Kidney epithelial cell (primary cell): ENCODE results near the gene APBA1. TPM values are rescaled to one million over a fixed set of nuclear protein-coding genes. Genes with fewer than 3 reads are reported as not detected.

Source experiments
- DNase-seq: peaks from one replicate; pipeline ENCODE4 v3.0.0-alpha.2; 2010; ENCODE audit warnings: low read depth
- H3K27me3 ChIP-seq: 2 replicates; pipeline ENCODE4 v1.6.0; 2011; ENCODE audit warnings: low read length; ENCODE audit not compliant: control insufficient read depth, insufficient read depth
- H3K36me3 ChIP-seq: 2 replicates; pipeline ENCODE4 v1.5.1; 2011; ENCODE audit warnings: low read length; ENCODE audit not compliant: control insufficient read depth, insufficient read depth
- H3K4me3 ChIP-seq: 2 replicates; pipeline ENCODE4 v1.5.1; 2011; ENCODE audit warnings: low read depth, mild to moderate bottlenecking, control low read depth, low read length
- total RNA-seq: library from RNA; depleted of rRNA; stranded (reverse); fragments of >200 nt; gene quantifications from 2 replicates; pipeline ENCODE4 v1.2.3, GENCODE V29; 2015
- TF ChIP-seq, protein P1 (sequence below): IDR thresholded peaks from 2 replicates; pipeline ENCODE4 v1.5.1; 2011; ENCODE audit warnings: mild to moderate bottlenecking, moderate library complexity, low read length, control low read depth, inconsistent platforms; ENCODE audit not compliant: insufficient read depth, poor library complexity, severe bottlenecking

The APBA1 gene
- total RNA-seq, 1 donor from 2014 or later: 1.1 TPM

DNA sequence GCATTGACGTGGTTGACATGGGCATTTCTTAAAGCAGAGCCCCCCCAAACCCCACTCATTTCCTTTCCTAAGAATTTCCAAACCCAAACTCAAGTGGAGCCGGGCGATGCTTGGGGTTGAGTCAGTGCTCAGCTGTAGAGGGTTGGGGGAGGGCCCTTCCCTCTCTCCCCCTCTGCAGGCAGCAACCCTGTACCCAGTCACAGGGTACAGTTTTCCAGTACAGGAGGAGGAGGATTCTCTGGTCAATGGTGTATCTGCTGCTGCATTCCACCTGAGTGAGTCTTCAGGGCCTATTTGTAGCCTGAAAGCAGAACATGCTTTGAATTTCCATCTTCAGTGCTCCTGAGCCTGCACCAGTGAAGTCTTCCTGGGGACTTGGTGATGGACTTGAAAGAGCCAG, 291.4 kb downstream of the APBA1 start:
- TF ChIP-seq, protein P1, sequence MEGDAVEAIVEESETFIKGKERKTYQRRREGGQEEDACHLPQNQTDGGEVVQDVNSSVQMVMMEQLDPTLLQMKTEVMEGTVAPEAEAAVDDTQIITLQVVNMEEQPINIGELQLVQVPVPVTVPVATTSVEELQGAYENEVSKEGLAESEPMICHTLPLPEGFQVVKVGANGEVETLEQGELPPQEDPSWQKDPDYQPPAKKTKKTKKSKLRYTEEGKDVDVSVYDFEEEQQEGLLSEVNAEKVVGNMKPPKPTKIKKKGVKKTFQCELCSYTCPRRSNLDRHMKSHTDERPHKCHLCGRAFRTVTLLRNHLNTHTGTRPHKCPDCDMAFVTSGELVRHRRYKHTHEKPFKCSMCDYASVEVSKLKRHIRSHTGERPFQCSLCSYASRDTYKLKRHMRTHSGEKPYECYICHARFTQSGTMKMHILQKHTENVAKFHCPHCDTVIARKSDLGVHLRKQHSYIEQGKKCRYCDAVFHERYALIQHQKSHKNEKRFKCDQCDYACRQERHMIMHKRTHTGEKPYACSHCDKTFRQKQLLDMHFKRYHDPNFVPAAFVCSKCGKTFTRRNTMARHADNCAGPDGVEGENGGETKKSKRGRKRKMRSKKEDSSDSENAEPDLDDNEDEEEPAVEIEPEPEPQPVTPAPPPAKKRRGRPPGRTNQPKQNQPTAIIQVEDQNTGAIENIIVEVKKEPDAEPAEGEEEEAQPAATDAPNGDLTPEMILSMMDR: no peak
- Histone ChIP-seq H3K27me3 (no peaks in the 10 kb centered on the region), H3K36me3 (no peaks in the 10 kb centered on the region), H3K4me3 (no peak overlapping the region)
- DNase-seq: peak; percentile 38

DNA sequence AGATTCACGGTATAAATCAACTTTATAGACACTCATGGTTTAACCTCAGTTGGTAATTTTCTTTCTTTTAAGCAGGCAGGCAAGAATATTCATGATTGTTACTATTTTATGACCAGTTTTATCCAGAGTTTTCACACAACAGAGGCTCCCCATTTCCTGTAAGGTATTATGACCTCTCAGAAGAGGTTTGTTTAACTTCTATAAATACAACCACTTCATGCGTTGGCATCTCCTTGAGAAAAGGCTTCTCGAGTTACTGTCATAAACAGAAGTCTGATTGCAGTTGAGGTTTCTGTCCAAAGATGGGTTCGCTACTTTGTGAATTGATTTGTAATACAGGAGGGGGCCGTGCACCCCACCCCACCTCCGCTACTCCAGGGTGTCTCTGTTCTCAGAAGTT, 291.9 kb downstream of the APBA1 start:
- TF ChIP-seq, protein P1: no peak
- Histone ChIP-seq H3K27me3 (no peaks in the 10 kb centered on the region), H3K36me3 (no peaks in the 10 kb centered on the region), H3K4me3 (no peak overlapping the region)
- DNase-seq: no peak

DNA sequence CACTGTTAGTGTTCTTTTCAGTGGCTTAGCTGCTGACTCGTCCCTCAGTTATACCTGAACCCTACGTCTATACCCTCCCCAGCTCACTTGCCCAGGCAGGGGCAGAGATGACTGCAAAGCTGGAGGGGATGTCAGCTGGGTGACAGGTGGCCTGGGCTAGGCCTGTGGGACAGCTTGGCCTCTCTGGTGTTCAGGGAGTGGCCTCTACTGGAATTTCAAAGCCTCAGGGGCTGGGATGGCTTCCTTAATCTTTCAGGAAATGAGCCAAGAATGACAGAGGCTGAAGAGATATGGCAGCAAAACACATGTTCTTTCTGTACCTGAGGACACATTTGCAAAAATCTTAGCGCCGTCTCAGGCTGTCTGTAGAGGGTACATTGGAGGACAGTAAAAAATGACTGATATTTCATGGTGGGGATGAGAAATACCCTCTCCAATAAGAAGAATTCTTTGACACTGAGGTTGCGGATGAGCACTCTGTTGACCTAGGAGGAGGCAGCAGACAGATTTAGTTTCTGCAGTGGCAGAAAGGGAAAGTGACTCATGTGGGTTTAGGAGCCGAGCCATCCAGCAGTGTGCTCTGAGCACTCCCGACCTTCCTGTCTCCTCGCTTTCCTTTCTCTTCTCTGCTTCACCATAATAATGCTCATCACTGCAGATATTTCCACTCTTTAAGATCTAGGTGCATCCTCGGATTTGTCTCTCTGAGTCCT, 292.7 kb downstream of the APBA1 start:
- peak; percentile 34 for DNase-seq
- no peaks in the 10 kb centered on the region for H3K27me3 ChIP-seq
- no peak overlapping the region for H3K4me3 ChIP-seq
- no peaks in the 10 kb centered on the region for H3K36me3 ChIP-seq
- TF ChIP-seq, protein P1: no peak

DNA sequence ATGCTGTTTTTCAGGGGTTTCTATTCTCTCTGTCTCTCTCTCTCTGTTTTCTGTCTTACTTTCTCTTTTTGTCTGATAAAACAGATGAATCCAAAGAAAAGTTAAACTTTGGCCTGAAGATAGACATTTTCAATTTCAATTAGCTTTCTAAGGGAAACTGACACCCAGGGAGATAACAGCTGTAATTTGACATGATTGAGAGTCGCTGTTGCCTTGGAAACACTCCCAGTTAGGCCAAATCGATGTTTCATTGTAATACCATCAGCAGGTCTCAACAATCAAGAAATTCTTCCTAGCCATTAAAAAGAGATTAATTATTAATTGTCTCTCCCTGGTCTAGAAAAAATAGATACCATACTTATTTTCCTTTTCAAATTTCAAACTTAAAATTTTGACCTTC, 294.2 kb downstream of the APBA1 start:
- Histone ChIP-seq H3K27me3 (no peaks in the 10 kb centered on the region), H3K4me3 (no peak overlapping the region), H3K36me3 (no peaks in the 10 kb centered on the region)
- TF ChIP-seq, protein P1: no peak
- no peak for DNase-seq

Other genes starting within 250 kb of the APBA1 start
- gene PTAR1, start 87.6 kb upstream of the APBA1 start, total RNA-seq: 54.4 and 59.7 TPM in 2 replicates
- 4.7 TPM in 1 of 2 replicates, not detected in the other for gene CFAP95, start 148.4 kb upstream of the APBA1 start, total RNA-seq